Measurements from ENCODE around the gene MPL. TPM values are rescaled to one million over a fixed set of nuclear protein-coding genes. Genes with fewer than 3 reads are reported as not detected.
"Not testable (repeated sequence)": the region's sequence is repeated elsewhere in the genome, so short reads cannot be mapped to it uniquely, and the experiment has no call there.

Gene MPL
- total and polyA plus RNA-seq, 8 donors, result not detected

DNA sequence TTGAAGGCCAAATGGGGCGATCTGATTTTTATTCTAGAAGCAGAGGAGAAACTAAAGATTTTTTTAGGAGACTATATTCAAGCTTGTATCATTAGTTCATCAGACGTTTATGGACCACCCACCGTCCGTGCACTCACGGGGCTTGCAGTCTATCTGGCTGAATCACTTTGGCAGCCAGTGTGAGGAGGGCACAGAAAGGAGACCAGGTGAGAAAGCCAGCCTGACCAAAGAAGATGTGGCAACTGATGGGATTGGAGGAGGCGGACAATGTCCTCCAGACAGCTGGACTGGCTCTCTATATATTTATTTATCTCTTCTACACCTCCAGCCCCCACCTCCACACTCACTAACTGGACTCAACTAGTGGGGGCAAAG is 31.0 kb downstream of the MPL start:
- H3K4me1 ChIP-seq, result peaks cover 26 to 69% (median 40%) of the 10 kb centered on the region in 4 donors
- H3K4me3 ChIP-seq, result peak overlapping the region; percentile 75 to 88 (median 82)
- H3K9me3 ChIP-seq, result no peaks in the 10 kb centered on the region
- peak overlapping the region; percentile 93 to 98 (median 97) for H3K27ac ChIP-seq
- TF ChIP-seq POLR2AphosphoS5 (IDR thresholded peaks at IDR 0.05) (no peak), POLR2A (IDR thresholded peaks at IDR 0.05) (no peak)
- intact Hi-C loops (cut with DNase I; ENCODE audit: low total_unique reads), result no loop called here
- no peaks in the 10 kb centered on the region for H3K27me3 ChIP-seq
- no peak for DNase-seq
- WGBS, 5 donors, result 13 to 24% (median 17%) methylated on average over 6 of the region's 6 CpGs
- peaks cover 16 to 33% (median 19%) of the 10 kb centered on the region in 4 donors for H3K36me3 ChIP-seq

- peaks cover 26 to 61% (median 41%) of the 10 kb centered on the region in 4 donors for H3K4me1 ChIP-seq
- H3K36me3 ChIP-seq, result peaks cover 4 to 29% (median 8%) of the 10 kb centered on the region in 4 donors
- H3K27me3 ChIP-seq; H3K27ac ChIP-seq; intact Hi-C loops (cut with DNase I; ENCODE audit: low total_unique reads); H3K9me3 ChIP-seq; H3K4me3 ChIP-seq; DNase-seq: not testable (repeated sequence)
- WGBS, 5 donors, result 96 to 99% (median 97%) methylated on average over 5 to 6 of the region's 6 CpGs
These were observed 32.2 kb downstream of the MPL start for GRCh38 chr1:43369779-43370178.

DNA sequence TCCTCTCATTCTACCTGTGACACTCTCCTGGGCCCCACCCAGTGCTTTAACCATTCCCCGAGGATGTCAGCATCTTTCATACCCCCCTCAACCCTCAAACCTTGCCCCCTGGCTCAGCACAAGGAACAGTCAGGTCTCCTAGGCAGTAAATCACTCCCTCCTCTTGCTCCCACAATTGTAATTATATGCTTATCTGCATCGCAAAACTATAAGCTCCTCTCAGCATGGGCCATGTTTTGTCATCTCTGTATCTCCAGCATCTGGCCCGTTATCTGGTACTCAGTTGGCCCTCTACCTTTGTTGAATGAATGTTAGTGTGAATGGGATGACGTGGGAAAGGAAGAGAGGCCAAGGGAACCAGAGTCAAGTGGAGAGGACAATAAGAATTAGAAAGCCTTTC is 32.9 kb downstream of the MPL start:
- Histone ChIP-seq H3K4me3 (no peak overlapping the region), H3K9me3 (no peaks in the 10 kb centered on the region), H3K27me3 (no peaks in the 10 kb centered on the region), H3K4me1 (peaks cover 24 to 53% (median 38%) of the 10 kb centered on the region in 4 donors), H3K36me3 (peaks cover 0 to 23% (median under 1%) of the 10 kb centered on the region in 4 donors), H3K27ac (no peak overlapping the region)
- intact Hi-C loops (cut with DNase I; ENCODE audit: low total_unique reads), result no loop called here
- TF ChIP-seq EP300 (IDR thresholded peaks at IDR 0.05) (no peak), CTCF (IDR thresholded peaks at IDR 0.05) (no peak), POLR2AphosphoS5 (IDR thresholded peaks at IDR 0.05) (no peak), POLR2A (IDR thresholded peaks at IDR 0.05) (no peak)
- no peak for DNase-seq
- 69 to 86% (median 80%) methylated on average over 4 of the region's 4 CpGs for WGBS, 5 donors

DNA sequence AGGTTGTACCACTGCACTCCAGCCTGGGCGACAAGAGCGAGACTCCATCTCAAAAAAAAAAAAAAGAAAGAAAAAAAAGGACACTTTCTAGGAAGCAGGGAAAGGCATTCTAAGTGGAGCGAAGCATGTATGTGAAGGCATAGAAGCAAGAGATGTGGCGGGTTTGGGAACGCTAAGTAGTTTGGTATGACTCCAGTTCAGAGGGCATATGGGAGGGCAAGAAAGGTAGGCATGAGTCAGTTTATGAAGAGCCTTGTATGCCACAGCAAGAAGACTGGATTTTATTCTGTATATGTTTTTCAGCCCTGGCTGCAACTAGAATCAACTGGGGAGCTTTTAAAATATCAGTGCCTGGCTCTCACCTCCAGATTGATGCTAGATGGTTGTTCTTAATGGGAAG is 34.6 kb downstream of the MPL start:
- 92 to 100% (median 96%) methylated on average over 5 of the region's 5 CpGs for WGBS, 5 donors
- TF ChIP-seq POLR2A (IDR thresholded peaks at IDR 0.05) (no peak), EP300 (IDR thresholded peaks at IDR 0.05) (no peak), CTCF (IDR thresholded peaks at IDR 0.05) (no peak), POLR2AphosphoS5 (IDR thresholded peaks at IDR 0.05) (no peak)
- peaks cover 8 to 37% (median 22%) of the 10 kb centered on the region in 4 donors for H3K4me1 ChIP-seq
- H3K27me3 ChIP-seq, result no peaks in the 10 kb centered on the region
- no peak for DNase-seq
- H3K4me3 ChIP-seq, result no peak overlapping the region
- H3K36me3 ChIP-seq, result peaks cover 0 to 21% (median 0%) of the 10 kb centered on the region in 4 donors
- H3K27ac ChIP-seq, result peak overlapping the region in 3 of 5 donors; percentile 51 to 64 (median 62)
- H3K9me3 ChIP-seq, result no peaks in the 10 kb centered on the region
- intact Hi-C loops (cut with DNase I; ENCODE audit: low total_unique reads), result no loop called here

- H3K36me3 ChIP-seq, result peaks cover 0 to 28% (median 4%) of the 10 kb centered on the region in 4 donors
- no peak for TF ChIP-seq CTCF (IDR thresholded peaks at IDR 0.05)
- peak in 1 of 3 donors; percentile 45 for TF ChIP-seq POLR2AphosphoS5 (IDR thresholded peaks at IDR 0.05)
- TF ChIP-seq POLR2A (IDR thresholded peaks at IDR 0.05), result no peak
- peaks cover 7 to 36% (median 19%) of the 10 kb centered on the region in 4 donors for H3K4me1 ChIP-seq
- no peaks in the 10 kb centered on the region for H3K9me3 ChIP-seq
- intact Hi-C loops (cut with DNase I; ENCODE audit: low total_unique reads), result no loop called here
- H3K27ac ChIP-seq, result peak overlapping the region in 4 of 5 donors; percentile 7 to 64 (median 56)
- H3K4me3 ChIP-seq, result no peak overlapping the region
- H3K27me3 ChIP-seq, result no peaks in the 10 kb centered on the region
- no peak for DNase-seq
- WGBS, 5 donors, result 58 to 69% (median 60%) methylated on average over 4 of the region's 4 CpGs
These were observed 35.7 kb downstream of the MPL start for GRCh38 chr1:43373066-43373940.
